T-helper 1 cell treated with Interleukin-12 subunit alpha and Interleukin-12 subunit beta and Interleukin-4 antibody, amounts not matched to agents 30 μg/mL and 1 μg/mL, for 36 hours (primary cell): ENCODE data around the gene ZNF232.
A peak's percentile ranks its signal among the peaks of the same experiment; 100 is the strongest.
"Not testable (repeated sequence)": the region's sequence is repeated elsewhere in the genome, so short reads cannot be mapped to it uniquely, and the experiment has no call there.

ENCODE experiments used
- H3K27ac Mint-ChIP-seq: one replicate; pipeline ENCODE4 v1.8.0; 2021; ENCODE audit warnings: mild to moderate bottlenecking, mixed read lengths
- H3K27me3 Mint-ChIP-seq: one replicate; pipeline ENCODE4 v1.8.0; 2021; ENCODE audit warnings: low read depth, mixed read lengths
- H3K36me3 Mint-ChIP-seq: one replicate; pipeline ENCODE4 v1.8.0; 2021; ENCODE audit warnings: low read depth, mixed read lengths
- H3K4me1 Mint-ChIP-seq: one replicate; pipeline ENCODE4 v1.8.0; 2021; ENCODE audit warnings: low read depth, mixed read lengths
- H3K4me3 Mint-ChIP-seq: one replicate; pipeline ENCODE4 v1.8.0; 2021; ENCODE audit warnings: mild to moderate bottlenecking, moderate library complexity, mixed read lengths
- H3K9me3 Mint-ChIP-seq: one replicate; pipeline ENCODE4 v1.8.0; 2021; ENCODE audit warnings: mixed read lengths

ZNF232 gene

GRCh38 chr17:5111402-5112204 is at the start of gene ZNF232:
Gene ZNF232 (minus strand): TSS chr17:5111878. CDS start chr17:5111822, 56 bp downstream.
- H3K9me3 Mint-ChIP-seq = peaks cover 24% of the 10 kb centered on the region
- H3K4me3 Mint-ChIP-seq = peak within 1 kb of the TSS; percentile 84
- peaks cover 51% of the 10 kb centered on the region for H3K36me3 Mint-ChIP-seq
- peaks cover 15% of the 10 kb centered on the region for H3K4me1 Mint-ChIP-seq
- H3K27ac Mint-ChIP-seq = peak within 1 kb of the TSS; percentile 62
- peaks cover 17% of the 10 kb centered on the region for H3K27me3 Mint-ChIP-seq

DNA sequence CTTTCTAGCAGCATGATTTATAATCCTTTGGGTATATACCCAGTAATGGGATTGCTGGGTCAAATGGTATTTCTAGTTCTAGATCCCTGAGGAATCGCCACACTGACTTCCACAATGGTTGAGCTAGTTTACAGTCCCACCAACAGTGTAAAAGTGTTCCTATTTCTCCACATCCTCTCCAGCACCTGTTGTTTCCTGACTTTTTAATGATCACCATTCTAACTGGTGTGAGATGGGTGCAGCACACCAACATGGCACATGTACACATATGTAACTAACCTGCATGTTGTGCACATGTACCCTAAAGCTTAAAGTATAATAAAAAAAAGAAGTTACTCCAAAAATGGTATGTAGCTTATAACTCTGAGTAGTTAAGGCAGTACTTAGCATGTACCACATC is 49.0 kb upstream of the ZNF232 start:
- not testable (repeated sequence) for H3K4me3 Mint-ChIP-seq, H3K4me1 Mint-ChIP-seq, H3K9me3 Mint-ChIP-seq, H3K36me3 Mint-ChIP-seq, H3K27ac Mint-ChIP-seq
- H3K27me3 Mint-ChIP-seq = peaks cover 19% of the 10 kb centered on the region

DNA sequence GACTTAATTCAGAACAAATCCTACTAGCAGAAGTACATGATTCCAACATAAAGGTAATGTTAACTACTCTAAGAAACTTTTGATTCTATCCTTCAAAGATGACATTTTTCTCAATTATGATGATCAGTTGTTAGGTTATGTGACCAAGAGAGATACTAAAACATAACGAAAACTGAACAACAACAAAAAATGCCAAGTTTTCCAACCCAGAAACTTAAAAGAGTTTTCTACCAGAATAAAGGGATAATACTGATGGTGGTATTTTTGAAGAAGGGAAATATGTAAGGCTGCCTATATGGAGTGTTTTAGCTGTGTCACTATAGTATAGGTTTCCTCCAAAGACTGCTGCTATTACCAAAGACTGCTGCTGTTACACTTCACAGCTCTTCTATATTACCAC is 34.4 kb upstream of the ZNF232 start:
- not testable (repeated sequence) for H3K4me1 Mint-ChIP-seq, H3K4me3 Mint-ChIP-seq, H3K27ac Mint-ChIP-seq, H3K9me3 Mint-ChIP-seq, H3K36me3 Mint-ChIP-seq
- peaks cover 19% of the 10 kb centered on the region for H3K27me3 Mint-ChIP-seq

DNA sequence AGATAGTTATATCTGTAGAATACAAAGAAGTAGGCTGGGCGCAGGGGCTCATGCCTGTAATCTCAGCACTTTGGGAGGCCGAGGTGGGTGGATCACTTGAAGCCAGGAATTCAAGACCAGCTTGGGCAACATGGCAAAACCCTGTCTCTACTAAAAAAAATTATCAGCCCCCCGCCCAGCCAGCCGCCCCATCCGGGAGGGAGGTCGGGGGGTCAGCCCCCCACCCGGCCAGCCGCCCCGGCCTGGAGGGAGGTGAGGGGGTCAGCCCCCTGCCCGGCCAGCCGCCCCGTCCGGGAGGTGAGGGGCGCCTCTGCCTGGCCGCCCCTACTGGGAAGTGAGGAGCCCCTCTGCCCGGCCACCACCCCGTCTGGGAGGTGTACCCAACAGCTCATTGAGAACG is 31.2 kb upstream of the ZNF232 start:
- H3K4me3 Mint-ChIP-seq, H3K27ac Mint-ChIP-seq, H3K9me3 Mint-ChIP-seq, H3K4me1 Mint-ChIP-seq, H3K36me3 Mint-ChIP-seq: not testable (repeated sequence)
- peaks cover 15% of the 10 kb centered on the region for H3K27me3 Mint-ChIP-seq

GRCh38 chr17:5139458-5139732 is 27.7 kb upstream of the ZNF232 start:
- H3K9me3 Mint-ChIP-seq = no peaks in the 10 kb centered on the region
- H3K4me3 Mint-ChIP-seq = no peak overlapping the region
- H3K27me3 Mint-ChIP-seq = no peaks in the 10 kb centered on the region
- H3K36me3 Mint-ChIP-seq = no peaks in the 10 kb centered on the region
- H3K27ac Mint-ChIP-seq = no peak overlapping the region
- H3K4me1 Mint-ChIP-seq = no peaks in the 10 kb centered on the region

DNA sequence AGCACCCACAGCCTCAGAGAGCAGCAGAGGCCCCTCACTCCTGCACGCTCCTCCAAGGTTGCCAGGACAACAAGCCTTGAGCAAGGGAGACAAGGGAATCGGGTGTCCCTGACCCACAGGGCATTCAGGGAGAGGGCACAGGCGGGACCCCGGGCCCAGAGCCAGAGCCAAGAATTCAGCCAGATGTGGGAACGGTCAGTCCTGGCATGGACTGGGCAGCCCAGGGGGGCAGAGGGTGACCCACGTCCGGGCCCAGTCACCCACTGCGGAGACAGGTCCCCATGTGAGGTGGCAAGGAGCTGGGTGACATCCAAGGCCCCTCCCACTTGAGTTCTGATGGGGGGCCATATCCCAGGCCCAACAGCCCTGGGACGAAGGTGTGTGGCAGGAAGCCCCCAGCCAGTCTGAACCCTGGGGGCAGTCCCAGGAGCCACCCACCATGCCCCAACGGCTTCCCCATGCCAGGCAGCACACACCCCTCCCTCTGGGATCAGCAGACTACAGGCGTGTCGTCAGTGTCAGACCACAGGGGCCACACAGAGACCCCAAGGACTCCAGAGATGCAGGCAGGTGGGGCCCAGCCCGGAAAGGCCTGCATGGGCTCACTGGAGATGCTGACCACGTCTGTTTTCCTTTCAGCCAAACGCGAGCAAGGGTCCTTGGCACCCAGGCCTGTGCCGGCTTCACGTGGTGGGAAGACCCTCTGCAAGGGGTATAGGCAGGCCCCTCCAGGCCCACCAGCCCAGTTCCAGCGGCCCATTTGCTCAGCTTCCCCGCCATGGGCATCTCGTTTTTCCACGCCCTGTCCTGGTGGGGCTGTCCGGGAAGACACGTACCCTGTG is 27.2 kb upstream of the ZNF232 start:
- no peak overlapping the region for H3K4me3 Mint-ChIP-seq
- H3K27me3 Mint-ChIP-seq = no peaks in the 10 kb centered on the region
- H3K4me1 Mint-ChIP-seq = no peaks in the 10 kb centered on the region
- H3K36me3 Mint-ChIP-seq = no peaks in the 10 kb centered on the region
- H3K27ac Mint-ChIP-seq = no peak overlapping the region
- no peaks in the 10 kb centered on the region for H3K9me3 Mint-ChIP-seq

DNA sequence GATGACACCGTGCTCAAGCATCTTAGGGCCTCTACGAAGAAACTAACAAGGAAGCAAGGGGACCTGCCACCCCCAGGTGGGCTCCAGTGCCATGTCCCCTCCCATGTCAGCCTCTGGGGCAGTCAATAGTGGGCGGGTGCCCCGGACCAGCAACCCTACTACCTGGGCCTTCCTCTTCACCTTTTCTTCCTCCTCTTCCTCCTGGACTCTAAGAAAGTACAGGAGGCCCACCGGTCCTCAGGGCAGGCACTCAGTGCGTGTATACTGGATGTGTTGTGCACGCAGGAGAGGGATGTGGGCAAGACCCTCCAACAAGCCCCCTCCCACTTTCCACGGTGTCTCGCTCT is 26.5 kb upstream of the ZNF232 start:
- H3K4me1 Mint-ChIP-seq, H3K9me3 Mint-ChIP-seq, H3K27ac Mint-ChIP-seq, H3K36me3 Mint-ChIP-seq, H3K27me3 Mint-ChIP-seq, H3K4me3 Mint-ChIP-seq: not testable (repeated sequence)

DNA sequence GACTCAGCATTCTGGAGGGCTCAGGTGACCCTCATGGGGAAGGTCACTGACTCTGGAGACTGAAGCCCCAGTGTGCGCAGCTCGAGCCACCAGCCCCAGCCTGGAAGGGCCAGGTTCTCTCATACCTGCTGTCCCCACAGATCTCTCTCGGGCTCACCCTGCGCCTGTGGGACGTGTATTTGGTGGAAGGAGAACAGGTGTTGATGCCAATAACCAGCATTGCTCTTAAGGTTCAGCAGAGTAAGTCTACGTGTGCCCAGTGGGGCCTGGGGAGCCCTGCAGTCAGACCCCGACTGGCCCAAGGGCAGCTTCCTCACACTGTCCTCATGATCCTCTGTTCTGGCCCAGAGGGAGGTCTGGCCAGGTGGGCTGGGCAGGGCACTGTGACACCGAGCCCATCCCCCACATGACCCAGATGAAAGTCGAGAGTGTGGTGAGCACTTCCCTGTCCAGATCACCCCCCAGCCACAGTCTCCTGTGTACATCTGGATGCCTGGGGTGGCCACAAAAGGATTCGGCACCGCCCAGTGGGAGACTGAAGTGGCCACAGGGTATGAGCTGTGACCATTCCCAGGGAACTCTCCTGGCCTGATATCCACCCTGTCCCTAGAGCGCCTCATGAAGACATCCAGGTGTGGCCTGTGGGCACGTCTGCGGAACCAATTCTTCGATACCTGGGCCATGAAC is 26.0 kb upstream of the ZNF232 start:
- not testable (repeated sequence) for H3K36me3 Mint-ChIP-seq, H3K4me1 Mint-ChIP-seq, H3K9me3 Mint-ChIP-seq, H3K27ac Mint-ChIP-seq, H3K27me3 Mint-ChIP-seq, H3K4me3 Mint-ChIP-seq

DNA sequence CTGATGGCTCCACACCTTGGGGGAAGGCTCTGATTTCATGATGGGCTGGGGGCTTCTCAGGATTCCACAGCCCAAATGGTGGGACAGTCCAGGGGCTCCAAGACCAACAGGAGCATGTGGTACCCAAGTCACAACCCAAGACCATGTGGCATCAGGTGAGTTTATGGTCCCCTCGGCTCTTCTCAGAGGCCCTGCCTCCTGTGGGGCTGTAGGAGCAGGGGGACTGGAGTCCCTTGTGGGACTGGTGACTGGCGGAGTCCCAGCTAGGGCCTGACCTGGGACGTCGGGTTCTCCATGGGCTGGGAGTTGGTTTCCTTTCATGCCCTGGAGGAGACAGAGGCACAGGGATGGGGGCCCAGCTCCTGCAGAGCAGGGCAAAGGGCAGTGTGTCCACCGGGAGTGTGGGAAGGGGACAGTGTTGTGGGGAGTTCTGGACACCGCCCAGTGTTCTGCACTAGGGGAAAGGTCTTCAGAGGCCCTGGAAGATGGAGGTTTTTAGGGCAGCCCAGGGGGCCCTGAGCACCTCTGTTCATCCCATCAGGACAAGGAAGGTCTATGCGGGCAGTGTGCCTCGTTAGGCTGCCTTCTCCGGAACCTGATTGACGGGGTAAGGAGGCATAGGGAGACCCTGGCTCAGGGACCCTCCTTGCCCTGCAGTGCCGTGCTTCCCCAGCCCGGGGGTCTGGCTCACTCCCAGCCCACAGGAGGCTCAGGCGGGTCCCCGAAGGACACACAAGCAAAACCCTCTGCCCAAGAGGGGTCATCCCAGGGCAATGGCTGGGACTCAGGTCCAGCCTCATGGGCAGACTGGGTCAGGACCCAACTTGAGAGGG is 25.1 kb upstream of the ZNF232 start:
- not testable (repeated sequence) for H3K36me3 Mint-ChIP-seq, H3K27ac Mint-ChIP-seq, H3K4me1 Mint-ChIP-seq, H3K27me3 Mint-ChIP-seq, H3K4me3 Mint-ChIP-seq, H3K9me3 Mint-ChIP-seq

GRCh38 chr17:5135726-5136579 is 24.3 kb upstream of the ZNF232 start:
- no peak overlapping the region for H3K4me3 Mint-ChIP-seq
- H3K27ac Mint-ChIP-seq = no peak overlapping the region
- no peaks in the 10 kb centered on the region for H3K4me1 Mint-ChIP-seq
- H3K36me3 Mint-ChIP-seq = no peaks in the 10 kb centered on the region
- no peaks in the 10 kb centered on the region for H3K27me3 Mint-ChIP-seq
- H3K9me3 Mint-ChIP-seq = no peaks in the 10 kb centered on the region

GRCh38 chr17:5135131-5135712 is 23.5 kb upstream of the ZNF232 start:
- not testable (repeated sequence) for H3K27ac Mint-ChIP-seq, H3K36me3 Mint-ChIP-seq, H3K4me3 Mint-ChIP-seq

DNA sequence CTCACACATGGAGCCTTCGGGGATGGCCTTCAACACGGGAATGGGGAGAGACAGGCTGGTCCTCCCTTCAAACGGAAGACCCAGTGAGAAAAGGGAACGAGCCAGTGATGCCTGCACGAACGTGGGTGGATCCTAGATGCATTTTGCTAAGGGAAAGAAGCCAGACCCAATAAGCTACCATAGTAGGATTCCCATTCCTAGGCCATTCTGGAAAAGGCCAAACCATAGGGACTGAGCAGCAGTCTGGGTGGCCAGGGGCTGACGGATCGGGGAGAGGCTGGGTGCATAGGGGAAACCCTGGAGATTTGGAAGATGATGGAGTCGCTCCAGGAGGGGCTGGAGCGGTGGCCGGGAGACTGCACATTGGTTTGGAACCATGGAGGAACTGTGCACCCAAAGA is 22.9 kb upstream of the ZNF232 start:
- not testable (repeated sequence) for H3K4me1 Mint-ChIP-seq, H3K27ac Mint-ChIP-seq, H3K27me3 Mint-ChIP-seq, H3K9me3 Mint-ChIP-seq, H3K36me3 Mint-ChIP-seq, H3K4me3 Mint-ChIP-seq

More at GRCh38 chr17:5135131-5135712, 23.5 kb upstream of the ZNF232 start:
- H3K9me3 Mint-ChIP-seq, H3K27me3 Mint-ChIP-seq, H3K4me1 Mint-ChIP-seq: not testable (repeated sequence)

GRCh38 chr17:5133961-5134360 is 22.3 kb upstream of the ZNF232 start:
- H3K4me1 Mint-ChIP-seq, H3K36me3 Mint-ChIP-seq, H3K27ac Mint-ChIP-seq, H3K9me3 Mint-ChIP-seq, H3K4me3 Mint-ChIP-seq, H3K27me3 Mint-ChIP-seq: not testable (repeated sequence)
